Cerebellar cortex (tissue), 1 donor: ENCODE data around the gene DGCR6L.
"Not testable (repeated sequence)": the region's sequence is repeated elsewhere in the genome, so short reads cannot be mapped to it uniquely, and the experiment has no call there.

Source experiments
- DNase-seq: peaks from one replicate; pipeline ENCODE4 v3.0.0-alpha.2; 2015; ENCODE audit warnings: low spot score

The DGCR6L gene

DNA sequence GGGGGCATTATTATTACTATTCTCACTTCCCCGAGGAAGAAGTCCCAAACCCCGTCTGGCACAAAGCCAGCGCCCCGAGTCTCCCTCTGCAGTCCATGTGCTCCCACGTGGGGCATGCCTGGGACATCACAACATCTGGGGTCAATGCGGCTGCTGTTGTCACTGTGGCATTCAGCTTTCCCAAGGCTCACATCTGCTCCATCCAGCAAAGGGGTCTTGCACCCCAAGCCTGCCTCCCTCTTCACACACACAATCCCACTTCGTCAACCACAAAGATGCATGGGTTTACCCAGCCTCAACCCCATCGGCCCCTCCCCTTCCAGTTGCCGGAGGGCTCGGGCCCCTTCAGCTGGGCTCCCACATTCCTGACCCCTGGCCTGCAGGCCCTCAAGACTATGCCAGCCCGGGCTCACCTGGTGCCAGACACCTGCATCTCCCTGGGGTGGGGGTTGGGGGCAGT, 28.2 kb downstream of the DGCR6L start:
- DNase-seq = no peak

GRCh38 chr22:20291249-20291586, 28.6 kb downstream of the DGCR6L start:
- no peak for DNase-seq

GRCh38 chr22:20290578-20291248, 29.1 kb downstream of the DGCR6L start:
- no peak for DNase-seq

DNA sequence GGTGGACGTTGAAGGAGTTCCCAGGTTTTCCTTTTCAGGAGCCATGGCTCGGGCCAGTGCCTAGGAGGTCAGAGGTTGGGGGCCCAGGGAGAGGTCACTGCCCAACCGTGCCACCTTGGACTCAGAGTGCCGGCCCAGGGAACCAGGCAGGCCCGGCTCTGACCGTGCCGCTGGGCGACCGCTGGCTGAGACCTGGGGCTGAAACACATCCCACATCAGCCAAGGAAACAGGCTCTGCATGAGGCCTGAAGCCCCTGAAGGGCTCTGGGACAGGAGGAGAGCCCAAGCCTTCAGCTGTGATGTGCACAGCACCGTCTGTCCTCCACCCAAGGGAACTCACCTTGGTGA, 29.8 kb downstream of the DGCR6L start:
- no peak for DNase-seq

GRCh38 chr22:20289182-20290044, 30.4 kb downstream of the DGCR6L start:
- DNase-seq = not testable (repeated sequence)

DNA sequence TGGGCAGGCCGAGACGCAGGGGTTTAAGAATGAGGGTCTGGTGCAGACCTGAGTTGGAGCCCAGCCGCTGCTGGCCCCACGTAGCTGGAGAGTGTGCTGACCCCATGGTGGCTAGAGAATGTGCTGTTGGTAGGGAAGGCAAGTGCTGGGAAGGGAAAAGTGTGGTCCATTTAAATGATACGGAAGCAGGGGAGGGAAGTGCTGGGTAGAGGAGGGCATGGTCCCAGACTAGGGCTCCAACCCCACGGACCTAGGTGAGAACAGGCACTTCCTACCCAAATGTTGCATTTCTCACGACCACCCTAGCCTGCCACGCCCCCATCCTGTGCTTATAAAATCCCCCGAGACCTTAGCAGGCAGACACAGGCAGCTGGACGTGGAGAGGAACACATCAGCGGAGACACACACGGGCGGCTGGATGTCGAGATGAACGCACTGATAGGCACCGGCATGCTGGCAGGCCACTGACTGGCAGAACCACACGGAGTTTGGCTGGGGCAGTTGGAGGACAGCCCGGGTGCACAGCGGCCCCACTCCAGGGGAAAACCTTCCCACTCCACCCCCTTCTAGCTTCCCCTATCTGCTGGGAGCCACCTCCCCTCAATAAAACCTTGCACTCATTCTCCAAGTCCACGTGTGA, 33.0 kb downstream of the DGCR6L start:
- not testable (repeated sequence) for DNase-seq

- DNase-seq = not testable (repeated sequence)
Measured at GRCh38 chr22:20286312-20286660, 33.6 kb downstream of the DGCR6L start.

- DNase-seq = peak; percentile 67
Measured at GRCh38 chr22:20285473-20286311, 34.2 kb downstream of the DGCR6L start.

GRCh38 chr22:20284471-20285086, 35.3 kb downstream of the DGCR6L start:
- no peak for DNase-seq

- no peak for DNase-seq
Measured at GRCh38 chr22:20283674-20284066, 36.2 kb downstream of the DGCR6L start.

GRCh38 chr22:20282901-20283673, 36.8 kb downstream of the DGCR6L start:
- no peak for DNase-seq

GRCh38 chr22:20281891-20282290, 38.0 kb downstream of the DGCR6L start:
- no peak for DNase-seq

DNA sequence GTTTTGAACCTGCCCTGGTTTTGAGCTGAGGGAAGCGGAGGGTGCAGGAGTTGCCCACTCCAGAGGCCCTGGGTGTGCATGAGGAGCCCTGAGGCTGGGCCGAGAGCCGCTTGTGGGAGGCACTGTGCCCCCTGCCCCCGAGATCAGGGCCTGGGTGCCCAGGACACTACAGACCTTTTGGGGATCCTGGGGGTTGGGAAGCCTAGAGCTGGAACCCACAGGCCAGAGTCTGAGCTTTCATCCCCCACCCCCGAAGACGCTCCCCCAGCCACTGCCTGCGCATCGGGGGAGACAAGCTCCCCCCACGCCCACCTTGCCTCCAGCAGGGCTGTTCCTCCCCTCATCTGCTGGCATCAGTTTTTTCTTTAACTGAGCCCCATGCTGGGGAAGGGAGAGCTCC, 38.4 kb downstream of the DGCR6L start:
- DNase-seq = not testable (repeated sequence)

DNA sequence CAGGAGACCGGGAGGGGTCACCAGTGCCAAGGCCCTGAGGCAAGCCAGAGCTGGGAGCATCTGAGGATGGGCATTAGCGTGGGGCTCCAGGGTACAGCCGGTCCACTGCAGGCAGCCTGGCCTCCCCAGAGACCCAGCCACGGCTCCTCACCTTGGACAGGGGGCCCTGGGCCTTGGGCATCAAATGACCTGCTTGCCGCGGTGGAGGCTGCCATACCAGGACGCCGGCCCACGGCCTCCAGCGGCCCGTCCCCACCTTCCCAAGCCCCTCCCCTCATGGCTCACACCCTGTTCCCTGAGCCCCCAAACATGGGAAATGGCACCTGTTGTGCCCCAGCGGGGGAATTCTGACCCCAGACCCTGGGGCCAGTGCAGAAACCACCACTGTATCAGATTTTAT, 39.0 kb downstream of the DGCR6L start:
- no peak for DNase-seq

GRCh38 chr22:20280163-20280562, 39.7 kb downstream of the DGCR6L start:
- not testable (repeated sequence) for DNase-seq

- no peak for DNase-seq
Measured at GRCh38 chr22:20279662-20280134, 40.2 kb downstream of the DGCR6L start.

GRCh38 chr22:20278726-20279490, 41.0 kb downstream of the DGCR6L start:
- not testable (repeated sequence) for DNase-seq

GRCh38 chr22:20277936-20278635, 41.8 kb downstream of the DGCR6L start:
- DNase-seq = not testable (repeated sequence)

GRCh38 chr22:20276468-20276867, 43.4 kb downstream of the DGCR6L start:
- DNase-seq = no peak
